Parathyroid adenoma (tissue), 2 donors: ENCODE results near the gene ARMCX6.

Experiments
- H2AFZ ChIP-seq: fragments of 300-600 bp; sonication (generic); one replicate; pipeline ENCODE4 v1.7.0; 2017; ENCODE audit warnings: antibody characterized with exemption, mild to moderate bottlenecking
- H3K27ac ChIP-seq: fragments of 300-600 bp; sonication (generic); one replicate; pipeline ENCODE4 v1.7.0; 2017
- H3K27me3 ChIP-seq: fragments of 300-600 bp; sonication (generic); one replicate; pipeline ENCODE4 v1.7.0; 2017; ENCODE audit warnings: low read length; ENCODE audit not compliant: control insufficient read depth, insufficient read depth
- H3K36me3 ChIP-seq: fragments of 300-600 bp; sonication (generic); one replicate; pipeline ENCODE4 v1.7.0; 2017; ENCODE audit warnings: low read length; ENCODE audit not compliant: control insufficient read depth, insufficient read depth
- H3K4me1 ChIP-seq: fragments of 300-600 bp; sonication (generic); one replicate; pipeline ENCODE4 v1.7.0; 2017; ENCODE audit warnings: control low read depth
- H3K4me2 ChIP-seq: fragments of 300-600 bp; sonication (generic); one replicate; pipeline ENCODE4 v1.7.0; 2017; ENCODE audit warnings: low read length
- H3K4me3 ChIP-seq: fragments of 300-600 bp; sonication (generic); one replicate; pipeline ENCODE4 v1.7.0; 2017; ENCODE audit warnings: low read depth, low read length
- H3K79me2 ChIP-seq: fragments of 300-600 bp; sonication (generic); one replicate; pipeline ENCODE4 v1.7.0; 2017; ENCODE audit warnings: control low read depth
- H3K9ac ChIP-seq: fragments of 300-600 bp; sonication (generic); one replicate; pipeline ENCODE4 v1.7.0; 2017; ENCODE audit warnings: mild to moderate bottlenecking
- H3K9me3 ChIP-seq: fragments of 300-600 bp; sonication (generic); one replicate; pipeline ENCODE4 v1.7.0; 2017; ENCODE audit warnings: low read length; ENCODE audit not compliant: control insufficient read depth
- TF ChIP-seq, protein P1 (sequence below): fragments of 300-600 bp; sonication (generic); IDR thresholded peaks from one replicate; pipeline ENCODE4 v1.7.0; 2017; ENCODE audit warnings: antibody characterized with exemption, mild to moderate bottlenecking
- donor health status: primary hyperparathyroidism.

Gene ARMCX6

DNA sequence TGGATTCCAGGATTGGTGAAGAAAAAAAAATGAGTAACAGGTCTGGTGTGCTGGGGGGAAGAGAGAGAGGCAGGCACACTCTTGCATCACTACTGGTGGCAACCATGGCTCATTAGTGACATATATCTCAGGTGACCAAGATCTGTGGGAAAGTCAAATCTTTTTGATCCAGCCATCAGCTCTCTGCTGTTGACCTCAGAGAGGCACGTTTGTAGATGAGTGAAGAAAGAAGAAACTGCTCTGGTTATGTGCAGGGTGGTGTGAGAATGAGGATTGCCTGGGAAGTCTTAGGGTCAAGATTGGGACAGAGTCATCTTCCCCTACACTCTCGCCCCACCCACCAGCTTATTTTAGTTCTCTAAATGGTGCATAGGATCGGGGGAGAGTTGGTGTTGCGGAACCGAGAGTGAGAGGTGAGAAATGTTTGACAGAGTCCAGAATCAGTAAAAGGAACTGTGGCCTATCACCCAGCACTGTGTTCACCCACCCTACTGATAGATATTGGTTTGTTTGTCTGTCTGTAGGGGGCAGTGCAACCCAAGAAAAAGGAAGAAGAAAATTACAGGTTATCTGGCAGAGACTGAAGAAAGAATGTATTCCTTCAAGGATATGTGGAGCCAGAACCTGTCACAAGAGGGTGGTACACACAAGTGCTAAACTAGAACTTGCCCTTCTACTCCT lies 21.9 kb downstream of the ARMCX6 start:
- Histone ChIP-seq H3K79me2 (no peaks in the 10 kb centered on the region), H3K4me2 (no peak overlapping the region), H3K27me3 (no peaks in the 10 kb centered on the region), H2AFZ (no peak overlapping the region), H3K36me3 (no peaks in the 10 kb centered on the region), H3K27ac (no peak overlapping the region), H3K9ac (no peak overlapping the region), H3K4me3 (no peak overlapping the region), H3K9me3 (no peaks in the 10 kb centered on the region), H3K4me1 (no peaks in the 10 kb centered on the region)
- TF ChIP-seq, protein P1, sequence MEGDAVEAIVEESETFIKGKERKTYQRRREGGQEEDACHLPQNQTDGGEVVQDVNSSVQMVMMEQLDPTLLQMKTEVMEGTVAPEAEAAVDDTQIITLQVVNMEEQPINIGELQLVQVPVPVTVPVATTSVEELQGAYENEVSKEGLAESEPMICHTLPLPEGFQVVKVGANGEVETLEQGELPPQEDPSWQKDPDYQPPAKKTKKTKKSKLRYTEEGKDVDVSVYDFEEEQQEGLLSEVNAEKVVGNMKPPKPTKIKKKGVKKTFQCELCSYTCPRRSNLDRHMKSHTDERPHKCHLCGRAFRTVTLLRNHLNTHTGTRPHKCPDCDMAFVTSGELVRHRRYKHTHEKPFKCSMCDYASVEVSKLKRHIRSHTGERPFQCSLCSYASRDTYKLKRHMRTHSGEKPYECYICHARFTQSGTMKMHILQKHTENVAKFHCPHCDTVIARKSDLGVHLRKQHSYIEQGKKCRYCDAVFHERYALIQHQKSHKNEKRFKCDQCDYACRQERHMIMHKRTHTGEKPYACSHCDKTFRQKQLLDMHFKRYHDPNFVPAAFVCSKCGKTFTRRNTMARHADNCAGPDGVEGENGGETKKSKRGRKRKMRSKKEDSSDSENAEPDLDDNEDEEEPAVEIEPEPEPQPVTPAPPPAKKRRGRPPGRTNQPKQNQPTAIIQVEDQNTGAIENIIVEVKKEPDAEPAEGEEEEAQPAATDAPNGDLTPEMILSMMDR, result peak; percentile 59
